H1 (cell line): ENCODE results near the gene EFCAB8. TPM values are rescaled to one million over a fixed set of nuclear protein-coding genes. Genes with fewer than 3 reads are reported as not detected.
A peak's percentile ranks its signal among the peaks of the same experiment; 100 is the strongest.

ENCODE experiments used
- CTCF ChIA-PET: fragments of 300-600 bp; sonication (Branson Sonifier 250); formaldehyde crosslinking; loops from one replicate; lab custom pipeline; 2021; ENCODE audit not compliant: partially characterized antibody; lab: Charles Lee
- POLR2A ChIA-PET: fragments of 300-600 bp; sonication (Branson Sonifier 250); formaldehyde crosslinking; loops from one replicate; lab custom pipeline; 2021; ENCODE audit warnings: inconsistent platforms; ENCODE audit not compliant: partially characterized antibody; lab: Charles Lee
- DNase-seq, 2 experiments: peaks; one replicate each; pipeline versions ENCODE4 v3.0.0 to v3.0.0-alpha.2; 2010 to 2022; ENCODE audit warnings: low spot score in 2 of 2, low read depth in 1 of 2, mixed read lengths in 1 of 2
- FAIRE-seq: peaks from 2 replicates; lab custom pipeline; 2011; peaks lifted over from hg19 to GRCh38; lab: Jason Lieb, UNC
- H2AFZ ChIP-seq: 2 replicates; pipeline ENCODE4 v1.8.1; 2012; ENCODE audit warnings: low read length, inconsistent platforms
- H2AK5ac ChIP-seq: 2 replicates; pipeline ENCODE4 v1.6.1; 2013; ENCODE audit warnings: low read depth, low read length
- H2BK120ac ChIP-seq: replicated peaks from 2 replicates; pipeline ENCODE3; 2013; ENCODE audit warnings: low read depth, low read length, inconsistent platforms
- H2BK12ac ChIP-seq: 2 replicates; pipeline ENCODE4 v1.6.1; 2013; ENCODE audit warnings: low read depth, low read length
- H2BK15ac ChIP-seq: 2 replicates; pipeline ENCODE4 v1.6.1; 2013; ENCODE audit warnings: low read length
- H2BK20ac ChIP-seq: 2 replicates; pipeline ENCODE4 v1.6.1; 2013; ENCODE audit warnings: low read length
- H2BK5ac ChIP-seq: 2 replicates; pipeline ENCODE4 v1.6.1; 2013; ENCODE audit warnings: low read depth, low read length
- H3K14ac ChIP-seq: 2 replicates; pipeline ENCODE4 v1.6.1; 2013; ENCODE audit warnings: inconsistent platforms; ENCODE audit not compliant: insufficient read length
- H3K18ac ChIP-seq: 2 replicates; pipeline ENCODE4 v1.6.1; 2013; ENCODE audit warnings: low read length; ENCODE audit errors: extremely low read depth
- H3K23ac ChIP-seq: 2 replicates; pipeline ENCODE4 v1.6.1; 2013; ENCODE audit warnings: inconsistent platforms; ENCODE audit not compliant: insufficient read length
- H3K23me2 ChIP-seq: 2 replicates; pipeline ENCODE4 v1.6.1; 2013; ENCODE audit warnings: low read depth, low read length
- H3K27ac ChIP-seq: 2 replicates; pipeline ENCODE4 v1.6.1; 2011; ENCODE audit warnings: low read depth, low read length, inconsistent platforms
- H3K27me3 ChIP-seq, 4 experiments: replicated peaks in 1 of 4; 1 replicate in 1 of 4; 2 replicates in 3 of 4; pipeline versions ENCODE4 v1.6.1 to v1.8.1; 2011 to 2013; ENCODE audit warnings: low read length in 3 of 4, mild to moderate bottlenecking in 3 of 4, inconsistent platforms in 2 of 4, mixed read lengths in 2 of 4, moderate library complexity in 1 of 4; ENCODE audit not compliant: control insufficient read depth in 3 of 4, insufficient read depth in 3 of 4; ENCODE audit errors: extremely low read depth in 1 of 4
- H3K36me3 ChIP-seq, 4 experiments: 2 replicates each; pipeline versions ENCODE4 v1.6.1 to v1.8.1; 2011 to 2013; ENCODE audit warnings: mild to moderate bottlenecking in 4 of 4, low read length in 3 of 4, moderate library complexity in 2 of 4, control low read depth in 1 of 4, inconsistent platforms in 1 of 4; ENCODE audit not compliant: insufficient read depth in 4 of 4, control insufficient read depth in 2 of 4
- H3K4ac ChIP-seq: replicated peaks from 2 replicates; pipeline ENCODE3; 2013; ENCODE audit warnings: low read length, low read depth, mixed read lengths, inconsistent platforms; ENCODE audit not compliant: insufficient read length
- H3K4me1 ChIP-seq, 4 experiments: replicated peaks in 1 of 4; 1 replicate in 1 of 4; 2 replicates in 3 of 4; pipeline versions ENCODE4 v1.6.1 to v1.8.1; 2011 to 2013; ENCODE audit warnings: low read length in 3 of 4, inconsistent platforms in 2 of 4, mixed read lengths in 1 of 4; ENCODE audit not compliant: insufficient read depth in 4 of 4, control insufficient read depth in 3 of 4
- H3K4me2 ChIP-seq, 2 experiments: 2 replicates each; pipeline versions ENCODE4 v1.6.1 to v1.8.1; 2011 to 2013; ENCODE audit warnings: low read depth in 2 of 2, low read length in 2 of 2, control low read depth in 1 of 2, inconsistent platforms in 1 of 2, mild to moderate bottlenecking in 1 of 2; ENCODE audit not compliant: insufficient read depth in 1 of 2
- H3K4me3 ChIP-seq, 4 experiments: fragments of 200-600, 300-600 bp in 1 of 4; sonication (generic), shearing (Covaris generic), sonication (Bioruptor Twin) in 1 of 4; 2 replicates each; pipeline versions ENCODE4 v1.5.1 to v1.8.1; 2011 to 2016; ENCODE audit warnings: low read length in 4 of 4, low read depth in 3 of 4, control low read depth in 2 of 4, inconsistent platforms in 2 of 4, mild to moderate bottlenecking in 2 of 4, mixed read lengths in 1 of 4, moderate library complexity in 1 of 4; ENCODE audit not compliant: insufficient read depth in 2 of 4; ENCODE audit errors: extremely low read depth in 1 of 4
- H3K56ac ChIP-seq: replicated peaks from 2 replicates; pipeline ENCODE3; 2013; ENCODE audit warnings: low read depth, mild to moderate bottlenecking, mixed read lengths, low read length, inconsistent platforms; ENCODE audit not compliant: insufficient read length
- H3K79me1 ChIP-seq: 2 replicates; pipeline ENCODE4 v1.6.1; 2013; ENCODE audit warnings: low read depth, low read length, control low read depth
- H3K79me2 ChIP-seq, 2 experiments: 2 replicates each; pipeline versions ENCODE4 v1.6.1 to v1.8.1; 2012 to 2013; ENCODE audit warnings: low read length in 2 of 2, mild to moderate bottlenecking in 2 of 2, inconsistent platforms in 1 of 2; ENCODE audit not compliant: insufficient read depth in 2 of 2, control insufficient read depth in 1 of 2
- H3K9ac ChIP-seq, 4 experiments: replicated peaks in 1 of 4; 1 replicate in 1 of 4; 2 replicates in 3 of 4; pipeline versions ENCODE4 v1.6.1 to v1.8.1; 2011 to 2013; ENCODE audit warnings: low read depth in 3 of 4, low read length in 3 of 4, control low read depth in 2 of 4, mild to moderate bottlenecking in 2 of 4, moderate library complexity in 2 of 4, inconsistent platforms in 1 of 4; ENCODE audit errors: extremely low read depth in 1 of 4
- H3K9me3 ChIP-seq, 2 experiments: 2 replicates each; pipeline versions ENCODE4 v1.6.1 to v1.8.1; 2012 to 2013; ENCODE audit warnings: mild to moderate bottlenecking in 2 of 2, moderate library complexity in 2 of 2, control low read depth in 1 of 2, inconsistent platforms in 1 of 2, low read depth in 1 of 2, low read length in 1 of 2, mixed read lengths in 1 of 2; ENCODE audit not compliant: insufficient read depth in 2 of 2
- H4K20me1 ChIP-seq, 2 experiments: replicated peaks in 1 of 2; 2 replicates each; pipeline versions ENCODE3 to v1.8.1; 2011 to 2013; ENCODE audit warnings: inconsistent platforms in 2 of 2, low read length in 2 of 2, mild to moderate bottlenecking in 1 of 2; ENCODE audit not compliant: insufficient read depth in 2 of 2, control insufficient read depth in 1 of 2
- H4K5ac ChIP-seq: 2 replicates; pipeline ENCODE4 v1.6.1; 2013; ENCODE audit warnings: low read length, low read depth, mixed read lengths, inconsistent platforms; ENCODE audit not compliant: insufficient read length
- H4K8ac ChIP-seq: 2 replicates; pipeline ENCODE4 v1.8.0; 2013; ENCODE audit warnings: mild to moderate bottlenecking, moderate library complexity, low read length, inconsistent platforms; ENCODE audit not compliant: insufficient read depth; ENCODE audit errors: extremely low read depth
- H4K91ac ChIP-seq: replicated peaks from 2 replicates; pipeline ENCODE3; 2013; ENCODE audit warnings: low read length, mixed read lengths, inconsistent platforms; ENCODE audit not compliant: insufficient read length
- CBX8 ChIP-seq: fragments of 300-800, 300-1000 bp; sonication (generic); IDR thresholded peaks from 2 replicates; pipeline ENCODE4 v1.7.1; 2016; ENCODE audit warnings: low read depth, low read length, borderline replicate concordance
- SRF ChIP-seq: IDR thresholded peaks from 2 replicates; pipeline ENCODE4 v1.6.1; 2011; ENCODE audit warnings: mild to moderate bottlenecking, low read depth, low read length, moderate library complexity
- YY1 ChIP-seq: IDR thresholded peaks from 2 replicates; pipeline ENCODE4 v1.6.1; 2011; ENCODE audit warnings: low read depth, mild to moderate bottlenecking, low read length
- whole genome bisulfite sequencing, 2 experiments: shearing (Covaris generic) in 1 of 2; methylation state at CpG; one replicate each; pipeline versions ENCODE4 v1.1.6 to v1.1.7; 2013 to 2015; ENCODE audit warnings: low lambda C conversion rate in 2 of 2, mixed read lengths in 2 of 2, inconsistent platforms in 1 of 2, low coverage in 1 of 2, missing lambda C conversion rate in 1 of 2; ENCODE audit not compliant: insufficient replicate concordance in 2 of 2, insufficient coverage in 1 of 2, insufficient read length in 1 of 2; ENCODE audit errors: extremely low coverage in 1 of 2, missing lambda C conversion rate in 1 of 2; 5-methylcytosine and 5-hydroxymethylcytosine counted together
- polyA plus RNA-seq, 7 experiments: library from polyadenylated mRNA; depleted of rRNA in 3 of 7; stranded (reverse) in 5 of 7; unstranded in 2 of 7; fragments of >200 nt in 5 of 7; fragments of 200-250 nt in 2 of 7; gene quantifications; 1 replicate in 5 of 7; 2 replicates in 1 of 7; 4 replicates in 1 of 7; pipeline versions ENCODE4 v1.2.1 to v1.2.3, GENCODE V29; 2011 to 2013; ENCODE audit warnings: missing spikeins in 2 of 7, mixed read lengths in 2 of 7
- total RNA-seq: library from RNA; stranded (reverse); fragmentation: NEBNext Ultra II Directional; extraction: Animal tissue kit (Norgen Biotek cat#: 25700); gene quantifications from 2 replicates; pipeline ENCODE4 v1.2.1, GENCODE V29; 2021

Gene EFCAB8
- total and polyA plus RNA-seq, 2 of the 8 experiments (the other 6 are each of a cell fraction or from before 2014, with no cell fraction given) = 0.06 to 0.20 TPM

DNA sequence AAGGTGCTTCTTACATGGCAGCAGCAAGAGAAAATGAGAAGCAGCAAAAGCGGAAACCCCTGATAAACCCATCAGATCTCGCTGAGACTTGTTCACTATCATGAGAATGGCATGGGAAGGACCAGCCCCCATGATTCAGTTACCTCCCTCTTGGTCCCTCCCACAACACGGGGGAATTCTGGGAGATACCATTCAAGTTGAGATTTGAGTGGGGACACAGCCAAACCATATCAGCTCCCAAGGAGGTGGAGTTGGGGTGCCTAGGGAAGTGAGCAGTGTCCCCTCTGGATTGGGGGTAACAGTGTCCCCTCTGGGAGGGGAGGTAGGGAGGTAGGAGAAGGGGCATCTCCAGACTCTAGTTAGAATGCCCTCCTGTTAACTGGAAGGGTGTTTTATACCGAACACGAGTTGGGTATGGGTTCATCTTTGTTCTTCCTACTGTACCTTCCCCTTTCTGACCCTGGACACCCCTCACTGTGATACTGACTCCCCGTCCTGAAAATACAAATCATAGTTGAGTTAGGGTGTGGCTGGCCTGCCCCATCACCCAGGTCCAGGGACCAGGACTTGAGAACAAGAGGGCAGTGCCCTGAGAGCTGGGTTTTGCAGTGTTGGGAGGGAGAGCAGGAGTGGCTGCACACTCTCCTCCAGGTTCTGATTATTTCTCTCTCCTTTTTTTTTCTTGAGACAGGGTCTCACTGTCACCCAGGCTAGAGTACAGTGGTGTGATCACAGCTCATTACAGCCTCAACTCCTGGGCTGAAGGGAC is 62.0 kb downstream of the EFCAB8 start:
- TF ChIP-seq YY1 = no peak
- no peak for TF ChIP-seq CBX8
- TF ChIP-seq SRF = no peak
- H2BK12ac ChIP-seq = no peak overlapping the region
- no peak overlapping the region for H2BK15ac ChIP-seq
- no peak overlapping the region for H3K4me3 ChIP-seq
- H3K36me3 ChIP-seq = no peaks in the 10 kb centered on the region
- ChIA-PET POLR2A (interaction anchor here (1.0 kb wide), 1 partner anchor 98 kb away, joined by 3 read pairs; no protein-coding TSS in a partner anchor), CTCF (interaction anchor here (2.5 kb wide), 1 partner anchor 24 kb away, joined by 15 read pairs; no protein-coding TSS in a partner anchor)
- no peaks in the 10 kb centered on the region; a peak in 1 of 7 replicates for H3K4me1 ChIP-seq
- peaks cover 0 to 8% of the 10 kb centered on the region in 2 experiments; a peak in 2 of 4 replicates for H3K9me3 ChIP-seq
- H3K4ac ChIP-seq = no peak overlapping the region
- H4K91ac ChIP-seq = no peak overlapping the region
- H3K4me2 ChIP-seq = no peak overlapping the region
- H2AFZ ChIP-seq = no peak overlapping the region
- no peaks in the 10 kb centered on the region for H3K79me2 ChIP-seq
- H3K56ac ChIP-seq = no peak overlapping the region
- H3K14ac ChIP-seq = no peak overlapping the region
- FAIRE-seq = no peak
- H3K18ac ChIP-seq = no peak overlapping the region
- no peak overlapping the region for H4K5ac ChIP-seq
- H2AK5ac ChIP-seq = peak overlapping the region; percentile 65; the same call in 1 of the 2 replicates
- no peak overlapping the region for H2BK120ac ChIP-seq
- no peak for DNase-seq
- H2BK5ac ChIP-seq = no peak overlapping the region
- H3K27me3 ChIP-seq = no peaks in the 10 kb centered on the region; a peak in 1 of 7 replicates
- H4K20me1 ChIP-seq = no peaks in the 10 kb centered on the region
- no peak overlapping the region for H3K23ac ChIP-seq
- no peaks in the 10 kb centered on the region for H3K79me1 ChIP-seq
- H3K9ac ChIP-seq = no peak overlapping the region
- 90% methylated on average over 6 of the region's 6 CpGs; no CpG with 5 or more reads in 1 of the 2 experiments for WGBS, 2 experiments
- H2BK20ac ChIP-seq = no peak overlapping the region
- peaks cover 1% of the 10 kb centered on the region; the same call in 1 of the 2 replicates for H3K23me2 ChIP-seq
- no peak overlapping the region for H4K8ac ChIP-seq
- no peak overlapping the region for H3K27ac ChIP-seq
